HFF-Myc (cell line): ENCODE results near the gene DHRSX.
"Not testable (repeated sequence)": the region's sequence is repeated elsewhere in the genome, so short reads cannot be mapped to it uniquely, and the experiment has no call there.

Experiments
- DNase-seq: peaks from one replicate; pipeline ENCODE4 v3.0.0-alpha.2; 2011; ENCODE audit warnings: low read depth; ENCODE audit errors: extremely low read depth
- H3K4me3 ChIP-seq: replicated peaks from 2 replicates; pipeline ENCODE4 v1.5.1; 2011; ENCODE audit warnings: low read depth, mild to moderate bottlenecking, control low read depth, low read length
- TF ChIP-seq, protein P1 (sequence below): IDR thresholded peaks from 2 replicates; pipeline ENCODE4 v1.5.1; 2012; ENCODE audit warnings: mild to moderate bottlenecking, low read depth, low read length, control low read depth; ENCODE audit errors: missing control alignments

Gene DHRSX

GRCh38 chrX:2373615-2374014, 127.2 kb downstream of the DHRSX start:
- DNase-seq: no peak
- no peak overlapping the region for H3K4me3 ChIP-seq
- TF ChIP-seq, protein P1, sequence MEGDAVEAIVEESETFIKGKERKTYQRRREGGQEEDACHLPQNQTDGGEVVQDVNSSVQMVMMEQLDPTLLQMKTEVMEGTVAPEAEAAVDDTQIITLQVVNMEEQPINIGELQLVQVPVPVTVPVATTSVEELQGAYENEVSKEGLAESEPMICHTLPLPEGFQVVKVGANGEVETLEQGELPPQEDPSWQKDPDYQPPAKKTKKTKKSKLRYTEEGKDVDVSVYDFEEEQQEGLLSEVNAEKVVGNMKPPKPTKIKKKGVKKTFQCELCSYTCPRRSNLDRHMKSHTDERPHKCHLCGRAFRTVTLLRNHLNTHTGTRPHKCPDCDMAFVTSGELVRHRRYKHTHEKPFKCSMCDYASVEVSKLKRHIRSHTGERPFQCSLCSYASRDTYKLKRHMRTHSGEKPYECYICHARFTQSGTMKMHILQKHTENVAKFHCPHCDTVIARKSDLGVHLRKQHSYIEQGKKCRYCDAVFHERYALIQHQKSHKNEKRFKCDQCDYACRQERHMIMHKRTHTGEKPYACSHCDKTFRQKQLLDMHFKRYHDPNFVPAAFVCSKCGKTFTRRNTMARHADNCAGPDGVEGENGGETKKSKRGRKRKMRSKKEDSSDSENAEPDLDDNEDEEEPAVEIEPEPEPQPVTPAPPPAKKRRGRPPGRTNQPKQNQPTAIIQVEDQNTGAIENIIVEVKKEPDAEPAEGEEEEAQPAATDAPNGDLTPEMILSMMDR: no peak

- DNase-seq: no peak
- H3K4me3 ChIP-seq: no peak overlapping the region
- TF ChIP-seq, protein P1: no peak
These were observed 129.6 kb downstream of the DHRSX start for GRCh38 chrX:2371026-2371711.

GRCh38 chrX:2370456-2370855, 130.3 kb downstream of the DHRSX start:
- no peak overlapping the region for H3K4me3 ChIP-seq
- DNase-seq: no peak
- TF ChIP-seq, protein P1: no peak

- no peak overlapping the region for H3K4me3 ChIP-seq
- DNase-seq: no peak
- TF ChIP-seq, protein P1: no peak
These were observed 131.6 kb downstream of the DHRSX start for GRCh38 chrX:2369206-2369605.

GRCh38 chrX:2360731-2361130, 140.0 kb downstream of the DHRSX start:
- no peak for DNase-seq
- no peak overlapping the region for H3K4me3 ChIP-seq
- TF ChIP-seq, protein P1: no peak

DNA sequence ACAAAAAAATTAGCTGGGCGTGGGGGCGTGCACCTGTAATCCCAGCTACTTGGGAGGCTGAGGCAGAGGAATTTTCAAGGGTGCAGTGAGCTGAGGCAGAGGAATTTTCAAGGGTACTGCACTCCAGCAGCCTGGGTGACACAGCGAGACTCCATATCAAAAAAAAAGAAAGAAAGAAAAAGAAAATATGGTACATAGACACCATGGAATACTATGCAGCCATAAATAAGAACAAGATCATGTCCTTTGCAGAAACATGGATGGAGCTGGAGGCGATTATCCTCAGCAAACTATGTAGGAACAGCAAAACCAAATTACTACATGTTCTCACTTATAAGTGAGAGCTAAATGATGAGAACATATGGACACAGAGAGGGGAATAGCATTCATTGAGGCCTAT, 141.3 kb downstream of the DHRSX start:
- DNase-seq, H3K4me3 ChIP-seq: not testable (repeated sequence)

- no peak overlapping the region for H3K4me3 ChIP-seq
- peak; percentile 92 for DNase-seq
- TF ChIP-seq, protein P1: no peak
These were observed 148.5 kb downstream of the DHRSX start for GRCh38 chrX:2351999-2352995.
